GM19193 (cell line): Measurements from ENCODE around the gene GGA1.

ENCODE experiments used
- POLR2A ChIP-seq: IDR thresholded peaks from 4 replicates; pipeline ENCODE4 v1.6.1; 2011; ENCODE audit not compliant: insufficient read depth, insufficient read length; ENCODE audit errors: extremely low read depth

GGA1 gene

DNA sequence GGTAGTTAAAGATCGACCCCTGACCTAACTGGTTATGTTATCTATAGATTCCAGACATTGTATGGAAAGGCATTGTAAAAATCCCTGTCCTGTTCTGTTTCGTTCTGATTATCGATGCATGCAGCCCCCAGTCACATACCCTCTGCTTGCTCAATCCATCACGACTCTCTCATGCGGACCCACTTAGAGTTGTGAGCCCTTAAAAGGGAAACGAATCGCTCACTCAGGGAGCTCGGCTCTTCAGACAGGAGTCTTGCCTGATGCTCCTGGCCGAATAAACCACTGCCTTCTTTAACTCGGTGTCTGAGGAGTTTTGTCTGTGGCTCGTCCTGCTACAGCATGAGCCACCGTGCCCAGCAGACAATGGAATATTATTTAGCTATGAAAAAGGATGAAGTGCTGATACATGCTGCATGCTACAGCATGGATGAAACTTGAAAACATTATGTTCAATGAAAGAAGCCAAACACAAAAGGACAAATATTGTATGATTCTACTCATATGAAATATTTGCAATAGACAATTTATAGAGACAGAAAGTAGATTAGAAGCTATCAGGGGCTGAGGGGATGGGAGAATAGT, 16.7 kb upstream of the GGA1 start:
- TF ChIP-seq POLR2A: no peak

DNA sequence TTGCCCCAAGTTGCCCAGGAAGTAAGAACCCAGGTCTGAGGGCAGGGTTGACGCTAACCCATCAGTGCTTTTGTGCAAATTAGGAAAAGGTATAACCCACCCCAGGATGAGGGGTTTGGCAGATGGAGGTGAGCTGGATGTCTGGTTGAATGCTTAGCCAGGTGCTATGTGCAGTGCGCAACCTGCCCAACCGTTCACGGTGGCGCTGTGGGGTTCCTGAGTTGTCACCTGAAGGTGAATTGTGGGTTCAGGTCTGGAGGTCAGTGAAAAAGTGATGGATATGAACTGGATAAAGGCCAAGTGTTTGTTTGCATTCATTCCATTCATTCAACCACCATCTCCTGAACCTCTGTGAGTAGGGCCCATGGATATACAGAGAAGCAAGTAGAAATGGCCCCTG, 14.4 kb upstream of the GGA1 start:
- TF ChIP-seq POLR2A: no peak

DNA sequence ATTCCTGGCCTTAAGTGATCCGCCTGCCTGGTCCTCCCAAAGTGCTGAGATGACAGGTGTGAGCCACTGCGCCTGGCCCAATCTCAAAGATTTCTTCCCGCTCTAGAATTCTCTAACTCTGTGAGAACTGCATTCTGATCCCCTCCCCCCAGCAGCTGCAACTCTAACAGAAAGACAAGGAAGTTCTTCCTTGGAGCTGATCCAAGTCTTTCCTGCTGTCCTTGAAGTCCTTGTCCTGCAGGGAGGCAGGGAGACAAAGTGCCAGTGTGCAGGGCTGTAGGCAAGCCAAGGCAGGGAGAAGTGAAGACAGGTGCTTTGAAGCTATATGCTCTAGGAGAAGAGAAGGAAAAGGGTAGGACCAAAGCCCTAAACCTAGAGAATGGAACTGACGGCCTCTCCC, 9.5 kb upstream of the GGA1 start:
- TF ChIP-seq POLR2A: no peak

DNA sequence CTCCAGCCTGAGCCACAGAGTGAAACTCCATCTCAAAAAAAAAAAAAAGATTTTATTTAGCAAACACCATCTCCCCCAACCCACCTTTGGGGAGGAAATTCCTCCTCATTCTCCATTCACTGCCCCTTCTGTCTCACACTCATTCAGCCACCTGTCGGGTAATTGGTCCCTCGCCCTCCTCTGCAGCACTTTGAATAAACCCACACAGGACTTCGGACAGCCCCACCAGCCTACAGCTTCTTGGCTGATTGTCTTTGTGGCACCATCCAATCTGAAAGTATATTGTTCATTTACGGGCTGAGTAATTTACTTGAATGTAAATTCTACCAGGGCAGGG, 7.5 kb upstream of the GGA1 start:
- TF ChIP-seq POLR2A: no peak

DNA sequence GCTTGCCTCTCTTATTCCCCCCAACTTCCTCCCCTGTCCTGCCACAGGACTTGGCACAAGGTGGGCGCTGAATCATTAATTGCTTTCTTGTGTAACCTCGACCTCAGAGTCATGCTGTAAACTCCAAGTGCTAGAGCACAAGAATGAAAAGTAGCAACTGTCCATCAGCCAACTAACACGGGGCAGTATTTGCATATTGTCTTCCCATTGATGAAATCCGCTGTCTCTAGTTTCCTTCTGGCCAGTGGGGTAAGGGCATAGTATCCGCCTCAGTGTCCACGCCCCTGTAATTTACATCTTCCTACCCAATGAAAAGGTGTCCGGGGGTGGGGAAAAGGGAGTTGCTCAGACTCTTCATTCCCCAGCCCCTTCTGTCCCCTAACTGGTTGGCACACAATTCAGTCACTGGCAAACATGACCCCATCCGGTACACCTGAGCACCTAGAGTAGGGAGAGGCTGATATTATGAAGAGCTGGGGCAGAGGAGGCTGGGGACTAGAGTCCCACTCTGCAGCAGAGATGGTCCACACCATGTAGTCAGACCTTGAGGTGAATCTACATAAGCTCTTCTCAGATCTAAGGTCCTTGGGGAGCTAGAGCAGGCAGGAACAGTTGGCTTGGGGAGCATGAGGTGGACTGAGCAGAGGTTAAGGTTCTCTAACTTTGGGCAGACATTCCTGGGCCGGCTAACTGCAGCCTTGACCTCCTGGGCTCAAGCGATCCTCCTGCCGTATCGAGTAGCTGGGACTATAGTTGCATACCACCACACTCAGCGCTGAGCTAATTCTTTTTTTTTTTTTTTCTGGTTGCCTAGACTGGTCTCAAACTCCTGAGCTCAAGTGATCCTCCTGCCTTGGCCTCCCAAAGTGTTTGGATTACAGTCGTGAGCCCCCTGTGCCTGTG, 6.8 kb upstream of the GGA1 start:
- no peak for TF ChIP-seq POLR2A

DNA sequence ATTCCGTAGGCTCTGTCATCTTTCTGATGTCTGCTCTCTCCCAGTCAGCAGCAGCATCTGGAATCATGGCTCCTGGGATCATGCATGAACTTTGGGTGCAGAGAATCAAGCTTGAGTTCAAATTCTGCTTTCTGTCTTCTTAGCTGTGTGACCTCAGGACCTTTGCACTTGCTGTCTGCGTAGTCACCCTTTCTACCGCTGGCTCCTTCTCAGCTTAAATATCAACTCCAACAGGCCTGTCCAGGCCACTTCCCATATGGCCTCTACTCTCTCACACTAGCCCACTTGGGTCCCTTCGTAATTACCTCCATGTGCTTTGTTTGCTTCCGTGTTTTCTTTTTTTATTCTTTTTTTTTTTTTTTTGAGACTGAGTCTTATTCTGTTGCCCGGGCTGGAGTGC, 4.6 kb upstream of the GGA1 start:
- TF ChIP-seq POLR2A: no peak

DNA sequence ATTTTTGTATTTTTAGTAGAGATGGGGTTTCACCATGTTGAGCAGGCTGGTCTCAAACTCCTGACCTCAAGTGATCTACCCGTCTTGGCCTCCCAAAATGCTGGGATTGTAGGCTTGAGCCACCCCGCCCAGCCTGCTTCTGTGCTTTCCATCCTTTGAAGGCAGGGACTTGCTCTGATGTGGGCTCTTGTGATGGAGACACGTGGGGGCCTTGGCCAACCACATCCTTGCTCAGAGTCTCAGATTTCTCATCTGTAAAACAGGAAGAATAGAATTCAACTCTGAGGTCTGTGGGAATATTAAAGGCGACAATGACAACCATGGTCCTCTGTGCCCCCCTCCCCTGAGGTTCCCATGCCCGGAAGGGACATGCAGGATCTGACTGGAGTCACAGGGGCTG, 3.8 kb upstream of the GGA1 start:
- no peak for TF ChIP-seq POLR2A

DNA sequence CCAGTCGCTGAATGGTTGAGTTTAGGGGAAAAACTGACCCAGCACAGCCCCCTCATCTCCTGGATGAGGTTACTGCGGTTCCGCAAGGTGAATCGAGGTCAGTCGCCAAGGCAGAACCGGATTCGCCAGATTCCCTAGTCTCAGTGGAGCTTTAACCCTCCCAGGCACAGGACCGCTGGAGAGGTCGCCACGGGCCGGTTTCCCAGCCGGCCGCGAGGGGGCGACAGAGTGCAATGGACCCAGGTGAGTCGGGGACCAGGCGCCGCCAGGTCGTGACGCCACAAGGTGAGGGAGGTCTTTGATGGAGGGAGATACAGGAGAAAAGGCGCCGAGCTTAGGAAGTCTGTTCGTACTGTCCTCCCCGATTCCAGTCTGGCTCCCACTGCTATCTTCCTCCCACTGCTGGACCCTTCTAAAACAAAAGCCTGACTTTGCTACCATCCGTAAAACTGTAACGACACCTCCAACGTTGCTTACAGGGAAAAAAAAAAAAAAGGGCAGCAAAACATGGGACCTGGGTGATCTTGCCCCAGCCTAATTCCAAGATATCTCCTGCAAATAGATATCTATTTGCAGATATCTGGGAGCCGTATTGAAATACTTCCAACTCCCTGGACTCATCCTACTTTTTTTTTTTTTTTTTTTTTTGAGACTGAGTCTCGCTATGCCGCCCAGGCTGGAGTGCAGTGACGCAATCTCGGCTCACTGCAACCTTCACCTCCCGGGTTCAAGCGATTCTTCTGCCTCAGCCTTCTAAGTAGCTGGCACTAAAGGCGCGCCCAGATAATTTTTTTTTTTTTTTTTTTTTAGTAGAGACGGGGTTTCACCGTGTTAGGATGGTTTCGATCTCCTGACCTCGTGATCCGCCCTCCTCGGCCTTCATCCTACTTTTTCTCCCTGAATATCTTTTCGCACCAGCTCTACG, 1.4 kb upstream of the GGA1 start:
- no peak for TF ChIP-seq POLR2A

DNA sequence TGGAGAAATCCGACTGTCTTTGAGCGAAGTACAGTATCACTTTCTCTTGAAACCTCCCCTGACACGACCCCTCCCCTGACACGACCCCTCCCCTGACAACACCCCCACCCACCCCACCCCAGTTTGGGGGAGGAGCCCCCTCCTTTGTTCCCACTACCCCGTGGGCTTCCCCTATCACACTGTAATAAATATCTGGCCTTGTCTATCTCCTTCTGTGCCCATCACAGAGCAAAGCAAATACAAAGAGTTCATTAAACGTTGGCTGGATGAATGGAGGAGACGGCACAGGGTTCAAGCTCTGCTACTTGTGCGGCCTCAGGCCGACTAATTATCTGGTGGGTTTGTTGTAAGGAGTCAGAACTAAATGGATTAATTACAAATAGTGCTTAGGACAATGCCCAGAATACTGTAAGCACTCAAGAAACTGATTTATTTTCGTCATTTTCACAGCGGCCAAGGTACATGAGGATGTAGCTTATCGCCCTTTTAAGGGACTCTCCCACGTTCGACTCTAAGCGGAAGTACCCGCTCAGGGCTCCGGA, 628 bp upstream of the GGA1 start:
- TF ChIP-seq POLR2A: no peak

DNA sequence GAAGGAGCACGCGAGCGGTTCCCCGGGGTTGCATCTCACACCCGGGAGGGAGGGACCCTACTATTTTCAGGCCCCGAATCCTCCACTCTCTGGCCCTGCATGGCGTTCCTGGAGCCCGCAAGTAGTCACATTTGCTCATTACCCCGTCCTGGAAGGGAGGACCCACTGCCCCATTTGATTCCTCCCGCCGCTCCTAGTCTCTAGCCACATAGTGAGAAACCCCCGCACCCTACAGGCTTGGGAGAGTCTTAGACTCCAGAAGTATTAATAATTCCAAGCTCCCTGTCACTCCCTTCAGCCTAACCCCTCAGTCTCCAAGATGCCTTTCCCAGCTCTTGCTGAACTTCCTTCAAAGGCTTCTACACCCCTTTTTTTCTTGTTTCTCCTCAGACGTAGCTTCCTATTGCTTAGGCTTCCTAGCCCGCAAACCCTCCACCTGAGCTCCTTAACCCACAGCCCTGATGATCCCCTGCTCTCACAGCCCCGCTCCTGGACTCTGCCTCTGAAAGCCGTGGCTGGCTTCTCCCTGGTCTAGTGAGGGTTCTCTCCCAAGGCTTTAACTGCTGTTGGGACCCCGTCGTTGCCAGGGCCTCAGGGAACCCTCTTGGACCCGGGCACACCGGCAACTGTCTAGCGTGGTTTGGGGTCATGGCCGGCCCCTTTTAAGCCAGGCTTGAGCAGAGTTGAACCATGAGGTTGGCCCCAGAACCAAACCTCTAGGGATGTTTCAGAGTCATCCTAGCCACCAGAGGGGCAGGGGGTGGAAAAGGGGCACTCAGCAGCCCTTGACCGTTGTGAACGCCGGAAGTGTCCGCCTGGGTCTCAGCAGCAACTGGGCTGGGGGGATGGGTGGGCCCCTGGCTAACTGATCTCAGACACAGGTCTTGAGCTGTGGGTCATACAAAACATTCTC, 862 bp downstream of the GGA1 start:
- no peak for TF ChIP-seq POLR2A

DNA sequence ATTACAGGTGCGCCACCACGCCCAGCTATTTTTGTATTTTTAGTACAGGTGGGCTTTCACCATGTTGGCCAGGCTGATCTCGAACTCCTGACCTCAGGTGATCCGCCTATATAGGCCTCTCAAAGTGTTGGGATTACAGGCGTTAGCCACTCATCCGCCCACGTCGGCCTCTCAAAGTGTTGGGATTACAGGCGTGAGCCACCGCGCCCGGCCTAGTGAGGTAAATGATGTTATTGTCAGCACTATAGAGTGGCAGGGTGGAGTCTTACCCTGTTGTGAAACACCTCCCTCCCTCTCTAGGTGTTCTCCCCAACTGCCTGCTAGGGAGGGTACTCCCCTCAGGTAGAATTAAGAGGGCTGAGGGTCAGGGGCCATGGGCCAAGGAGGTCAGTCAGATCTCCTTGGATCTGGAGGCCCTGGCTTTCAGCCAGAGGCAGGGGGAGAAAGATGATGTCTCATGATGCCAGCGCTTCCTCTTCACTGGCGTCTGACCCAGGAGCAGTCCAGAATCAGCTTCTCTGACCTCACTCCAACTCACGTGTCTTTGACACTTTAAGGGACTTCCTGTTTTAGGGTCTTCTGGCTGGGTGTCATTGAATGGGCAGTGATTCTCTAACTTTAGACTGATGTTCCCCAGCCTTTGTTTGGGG, 2.0 kb downstream of the GGA1 start:
- no peak for TF ChIP-seq POLR2A

DNA sequence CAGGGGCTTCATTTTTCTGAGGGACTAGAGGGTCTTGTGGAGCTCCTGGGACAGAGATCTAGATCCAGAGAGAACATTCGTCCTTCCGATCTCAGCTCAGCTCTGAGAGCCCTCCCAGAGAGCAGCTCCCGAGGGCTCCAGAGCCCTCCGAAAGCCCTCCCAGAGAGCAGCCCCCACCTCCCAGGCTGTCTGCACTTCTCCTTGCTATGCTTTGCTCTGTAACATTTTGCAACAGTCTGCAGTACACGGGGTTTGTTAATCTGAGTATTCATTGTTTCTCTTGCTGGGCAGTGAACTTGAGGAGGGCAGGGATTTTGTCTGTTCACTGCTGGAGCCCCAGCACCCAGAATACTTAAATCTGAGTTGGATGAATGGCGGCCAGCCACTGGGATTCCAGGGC, 2.6 kb downstream of the GGA1 start:
- no peak for TF ChIP-seq POLR2A

DNA sequence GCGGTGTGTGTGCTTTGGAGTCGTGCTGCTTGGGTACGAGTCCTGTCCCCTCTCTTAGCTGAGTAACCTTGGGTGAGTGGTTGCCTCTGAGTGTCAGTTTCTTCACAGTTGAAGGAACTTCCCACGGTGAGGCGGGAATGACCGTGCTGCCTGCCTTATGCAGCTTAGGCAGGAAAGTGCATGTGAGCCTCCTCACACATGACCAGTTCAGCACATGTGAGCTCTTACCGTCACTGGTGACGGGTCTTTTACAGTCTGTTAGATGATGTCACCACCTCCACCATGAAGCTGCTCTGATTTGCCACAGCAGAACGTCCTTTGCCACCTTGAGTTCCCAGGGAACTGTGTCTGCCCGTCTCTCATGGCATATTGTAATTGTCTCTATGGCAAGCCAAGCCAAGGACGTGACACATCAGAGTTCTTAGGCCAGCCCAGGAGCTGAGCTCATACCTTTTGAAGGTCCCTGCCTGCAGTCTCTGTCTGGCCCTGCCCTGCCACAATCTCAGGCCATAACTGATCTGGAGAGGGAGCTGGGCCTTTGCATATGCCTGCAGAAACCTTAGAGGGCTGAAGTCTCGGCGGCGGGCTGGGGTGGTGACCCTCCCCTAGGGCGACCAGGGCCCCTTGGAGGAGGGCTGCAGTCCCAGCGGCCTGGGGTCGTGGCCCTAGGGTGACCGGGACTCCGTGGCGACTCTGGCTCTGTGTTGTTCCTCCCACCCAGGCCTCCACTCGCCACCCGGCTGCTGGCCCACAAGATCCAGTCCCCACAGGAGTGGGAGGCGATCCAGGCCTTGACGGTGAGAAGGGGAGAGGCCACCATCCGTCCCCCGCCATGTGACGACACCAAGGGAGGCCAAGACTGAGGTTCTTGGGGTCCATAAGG, 7.8 kb downstream of the GGA1 start:
- TF ChIP-seq POLR2A: no peak
